Mucosa of descending colon (tissue), 3 donors: ENCODE results near the gene KCNS3. TPM values are rescaled to one million over a fixed set of nuclear protein-coding genes. Genes with fewer than 3 reads are reported as not detected.
"Not testable (repeated sequence)": the region's sequence is repeated elsewhere in the genome, so short reads cannot be mapped to it uniquely, and the experiment has no call there.

ENCODE experiments used
- ATAC-seq: fragments of 200-7000 bp; cut with Tn5 transposase; one replicate; pipeline ENCODE4 v1.9.1; 2020; ENCODE audit warnings: mild to moderate bottlenecking, moderate library complexity
- DNase-seq, 3 donors: peaks; one replicate each; pipeline ENCODE4 v3.0.0-alpha.2; 2020
- H3K36me3 ChIP-seq: fragments of 200-600 bp; one replicate; pipeline ENCODE4 v1.8.0; 2021; ENCODE audit warnings: low read depth, mild to moderate bottlenecking
- H3K4me1 ChIP-seq: fragments of 200-600 bp; one replicate; pipeline ENCODE4 v1.8.0; 2021; ENCODE audit warnings: low read depth, mild to moderate bottlenecking
- H3K4me3 ChIP-seq: fragments of 200-600 bp; one replicate; pipeline ENCODE4 v1.8.0; 2021; ENCODE audit warnings: mild to moderate bottlenecking
- H3K9me3 ChIP-seq: fragments of 200-600 bp; one replicate; pipeline ENCODE4 v1.8.0; 2021; ENCODE audit warnings: mild to moderate bottlenecking
- CTCF ChIP-seq: fragments of 200-600 bp; IDR thresholded peaks from one replicate; pipeline ENCODE4 v1.8.0; 2022; ENCODE audit warnings: antibody characterized with exemption, mild to moderate bottlenecking
- intact Hi-C, 2 donors: fragments of 100-400 bp; cut with DNase I in 1 of 2; cut with micrococcal nuclease in 1 of 2; formaldehyde crosslinking; loops; one replicate each; pipeline versions ENCODE4 v1.11.0 to v1.11.1; 2022; cut with DNase I, micrococcal nuclease
- total RNA-seq, 3 donors: library from RNA; stranded (reverse); fragmentation: NEBNext Ultra II Directional in 2 of 3; extraction: Animal tissue kit (Norgen Biotek cat#: 25700) in 2 of 3; gene quantifications; one replicate each; pipeline versions ENCODE4 v1.2.1 to v1.2.4, GENCODE V29; 2021 to 2023
- donor health status: DM: no; HTN: no; CAD: no; lungs with moderate emphysema.
- donor health status: DM: no; HTN: no; CAD: no.
- donor health status: DM: no; HTN: yes; CAD: no.

The KCNS3 gene
- total RNA-seq, 3 donors from 2014 or later = 4.9 to 21.6 (median 16.8) TPM

DNA sequence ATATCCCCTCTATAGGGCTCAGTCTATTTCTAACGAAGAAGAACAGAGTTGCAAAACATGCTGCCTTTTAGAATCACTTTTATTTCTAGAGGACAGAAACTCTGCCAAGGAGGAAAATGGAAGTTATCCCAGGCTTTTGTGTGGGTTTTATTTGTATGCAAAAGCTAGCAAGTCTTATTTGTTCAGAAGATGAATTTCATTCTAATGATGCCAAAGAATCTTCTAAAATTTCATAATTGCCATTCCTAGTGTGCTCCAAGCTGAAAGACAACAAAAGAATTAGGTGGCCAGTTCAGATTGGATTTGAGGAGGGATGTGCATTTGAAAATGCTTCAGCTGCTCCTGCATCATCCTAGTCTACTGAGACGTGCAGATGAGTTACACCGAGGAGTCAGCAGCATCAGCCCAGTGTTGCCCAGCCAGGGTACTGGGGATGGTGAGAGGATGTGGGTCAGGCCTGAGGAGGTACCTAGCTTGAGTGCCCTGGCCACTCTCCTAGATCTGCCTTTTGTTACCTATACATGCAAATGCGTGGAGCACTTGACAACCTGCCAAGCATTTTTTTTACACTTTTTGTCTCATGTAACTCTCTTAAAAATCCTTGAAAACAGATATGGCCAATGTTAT is 80.1 kb downstream of the KCNS3 start:
- Histone ChIP-seq H3K4me3 (no peak overlapping the region), H3K36me3 (no peaks in the 10 kb centered on the region), H3K9me3 (no peaks in the 10 kb centered on the region), H3K4me1 (no peaks in the 10 kb centered on the region)
- no peak for TF ChIP-seq CTCF
- DNase-seq = no peak
- intact Hi-C loops = no loop called here
- no peak for ATAC-seq

- TF ChIP-seq CTCF = no peak
- Histone ChIP-seq H3K9me3 (no peaks in the 10 kb centered on the region), H3K4me1 (no peaks in the 10 kb centered on the region), H3K4me3 (no peak overlapping the region), H3K36me3 (no peaks in the 10 kb centered on the region)
- no peak for DNase-seq
- intact Hi-C loops = no loop called here
- no peak for ATAC-seq
These were observed 80.9 kb downstream of the KCNS3 start for GRCh38 chr2:17959356-17959755.

DNA sequence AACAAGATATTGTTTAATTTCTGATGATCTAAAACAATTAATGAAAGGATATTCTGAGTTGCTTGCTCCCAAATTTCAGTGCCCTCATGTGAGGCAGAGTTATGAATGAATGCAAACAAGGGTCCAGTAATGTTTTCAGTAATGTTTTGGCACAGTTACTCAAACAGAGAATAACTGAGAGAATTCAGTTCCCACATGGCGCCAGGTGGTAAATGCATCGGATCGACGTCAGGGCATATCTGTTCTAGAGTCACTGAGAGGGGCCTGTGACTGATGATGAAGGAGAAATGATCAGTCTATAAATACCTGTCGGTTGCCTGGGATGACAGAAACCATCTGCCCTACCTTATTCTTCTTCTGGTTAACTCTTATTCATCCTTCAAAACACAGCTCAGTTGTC is 81.4 kb downstream of the KCNS3 start:
- intact Hi-C loops = no loop called here
- H3K4me1 ChIP-seq = no peaks in the 10 kb centered on the region
- no peaks in the 10 kb centered on the region for H3K9me3 ChIP-seq
- ATAC-seq (no peak), DNase-seq (no peak)
- TF ChIP-seq CTCF = no peak
- no peak overlapping the region for H3K4me3 ChIP-seq
- no peaks in the 10 kb centered on the region for H3K36me3 ChIP-seq

DNA sequence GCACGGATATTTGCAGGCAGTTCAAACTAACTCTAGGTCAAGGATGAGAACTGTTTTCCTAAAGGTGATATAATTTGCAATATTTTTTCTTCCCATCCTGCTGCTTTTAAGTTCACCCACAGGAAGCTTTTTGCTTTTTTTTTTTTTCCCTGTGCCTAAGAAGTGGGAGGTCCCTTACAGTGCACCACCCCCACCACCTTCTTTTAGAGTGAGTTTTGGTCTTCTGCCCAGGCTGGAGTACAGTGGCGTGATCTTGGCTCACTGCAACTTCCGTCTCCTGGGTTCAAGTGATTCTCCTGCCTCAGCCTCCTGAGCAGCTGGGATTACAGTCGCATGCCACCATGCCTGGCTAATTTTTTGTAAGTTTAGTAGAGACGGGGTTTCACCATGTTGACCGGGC is 82.5 kb downstream of the KCNS3 start:
- ATAC-seq = no peak
- intact Hi-C loops = no loop called here

DNA sequence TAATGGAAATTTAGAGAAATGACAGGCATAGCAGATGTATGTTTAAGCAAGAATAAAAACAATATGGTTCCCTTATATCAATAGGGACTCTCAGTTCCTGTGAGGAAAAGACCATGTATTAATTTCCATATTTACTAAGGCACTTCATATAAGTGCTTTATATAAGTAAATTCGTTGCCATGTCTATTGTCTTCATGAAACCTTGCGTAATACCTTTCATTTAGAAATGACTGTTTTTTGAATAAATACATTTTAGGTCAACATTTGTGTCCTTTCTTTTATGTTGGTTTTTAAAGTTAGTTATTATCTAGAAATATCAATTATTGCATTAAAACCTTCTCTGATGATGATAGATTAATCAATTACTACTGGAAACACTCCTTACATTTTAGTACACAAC is 83.3 kb downstream of the KCNS3 start:
- Histone ChIP-seq H3K9me3 (no peaks in the 10 kb centered on the region), H3K4me1 (no peaks in the 10 kb centered on the region), H3K36me3 (no peaks in the 10 kb centered on the region), H3K4me3 (no peak overlapping the region)
- TF ChIP-seq CTCF = no peak
- DNase-seq = no peak
- intact Hi-C loops = no loop called here
- no peak for ATAC-seq

More for the DNA sequence above, 82.5 kb downstream of the KCNS3 start:
- TF ChIP-seq CTCF = no peak
- Histone ChIP-seq H3K9me3 (no peaks in the 10 kb centered on the region), H3K4me1 (no peaks in the 10 kb centered on the region), H3K4me3 (no peak overlapping the region), H3K36me3 (no peaks in the 10 kb centered on the region)
- no peak for DNase-seq

- H3K36me3 ChIP-seq = no peaks in the 10 kb centered on the region
- H3K9me3 ChIP-seq = no peaks in the 10 kb centered on the region
- H3K4me3 ChIP-seq = no peak overlapping the region
- H3K4me1 ChIP-seq = no peaks in the 10 kb centered on the region
- intact Hi-C loops = no loop called here
- ATAC-seq (no peak), DNase-seq (no peak)
- TF ChIP-seq CTCF = no peak
These were observed 84.4 kb downstream of the KCNS3 start for GRCh38 chr2:17962876-17963275.

- H3K36me3 ChIP-seq, H3K4me1 ChIP-seq, H3K4me3 ChIP-seq, H3K9me3 ChIP-seq, ATAC-seq, DNase-seq, intact Hi-C loops: not testable (repeated sequence)
These were observed 85.1 kb downstream of the KCNS3 start for GRCh38 chr2:17963571-17963970.
